GM19463 (cell line): ENCODE results near the gene TNFRSF11A.

Experiments
- ATAC-seq: cut with Tn5 transposase; IDR thresholded peaks from one replicate; pipeline ENCODE4 v1.9.1; 2021; ENCODE audit warnings: mild to moderate bottlenecking, moderate library complexity; ENCODE audit not compliant: unreplicated experiment

TNFRSF11A gene

DNA sequence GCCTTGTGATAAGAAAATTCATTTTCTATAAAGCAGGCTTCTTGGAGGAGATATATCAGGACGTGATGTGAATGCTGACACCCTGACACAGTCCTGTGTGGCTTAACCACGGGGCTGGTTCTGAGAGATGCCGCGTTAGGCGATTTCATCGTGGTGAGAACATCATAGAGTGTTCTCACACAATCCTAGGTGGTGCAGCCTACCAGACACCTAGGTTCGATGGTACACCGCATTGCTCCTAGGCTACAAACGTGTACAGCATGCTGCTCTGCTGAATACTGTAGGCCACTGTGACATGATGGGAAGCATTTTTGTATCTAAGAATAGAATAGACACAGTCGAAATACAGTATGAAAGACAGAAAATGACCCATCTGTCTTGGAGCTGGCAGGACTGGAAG is 82.5 kb downstream of the TNFRSF11A start:
- no peak for ATAC-seq

DNA sequence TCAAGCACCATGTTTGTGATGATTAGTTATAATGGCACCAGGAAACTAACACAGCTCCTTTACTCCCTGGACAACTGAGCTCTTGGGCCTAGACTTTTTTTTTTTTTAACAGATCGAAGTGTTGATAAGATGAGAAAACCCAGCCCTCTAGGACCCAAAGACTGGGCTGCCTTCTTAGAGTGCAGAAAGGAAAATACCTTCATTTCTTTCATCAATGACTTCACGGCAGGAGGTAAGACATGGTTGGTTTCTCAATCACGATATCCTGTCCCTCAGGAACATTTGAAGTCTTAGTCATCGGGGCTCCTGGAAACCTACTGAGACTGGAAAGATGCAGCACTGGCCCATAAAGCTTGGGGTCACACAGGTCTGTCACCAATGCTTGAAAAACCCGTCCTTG is 84.7 kb downstream of the TNFRSF11A start:
- ATAC-seq = no peak

DNA sequence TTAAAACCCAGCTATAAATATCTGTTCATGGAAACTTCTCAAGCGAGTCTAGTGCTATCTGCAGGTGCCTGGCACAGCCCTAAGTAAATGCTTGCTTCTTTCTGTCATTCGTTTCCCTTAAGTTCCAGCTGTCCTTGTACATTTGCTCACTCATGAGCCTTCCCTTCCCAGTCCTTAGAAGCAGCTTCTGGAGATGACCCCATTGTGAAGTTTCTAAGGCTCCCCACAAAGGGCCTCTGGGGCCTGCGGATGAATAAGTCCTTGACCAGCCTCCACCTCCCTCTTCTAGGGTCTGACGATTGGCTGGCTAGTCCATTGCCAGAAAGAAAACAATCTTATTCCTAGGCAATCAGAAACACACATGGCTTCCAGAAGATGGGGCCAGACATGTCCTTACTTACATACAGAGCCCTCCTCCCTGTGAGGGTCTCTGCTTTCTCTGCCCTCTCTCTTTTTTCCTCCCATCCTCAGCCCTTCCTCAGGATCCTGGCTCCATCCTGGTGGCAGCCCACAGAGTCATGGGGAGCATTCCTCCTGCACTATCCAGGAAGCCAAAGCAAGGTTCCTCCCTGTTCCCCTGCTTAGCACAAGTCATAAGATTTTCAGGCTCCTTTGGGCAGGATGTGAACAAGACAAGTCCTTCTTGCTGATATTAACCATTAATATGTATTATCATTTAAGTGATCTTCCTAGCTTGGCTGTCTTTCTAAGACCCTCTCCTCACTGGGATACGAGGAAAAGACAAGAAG is 87.3 kb downstream of the TNFRSF11A start:
- no peak for ATAC-seq

DNA sequence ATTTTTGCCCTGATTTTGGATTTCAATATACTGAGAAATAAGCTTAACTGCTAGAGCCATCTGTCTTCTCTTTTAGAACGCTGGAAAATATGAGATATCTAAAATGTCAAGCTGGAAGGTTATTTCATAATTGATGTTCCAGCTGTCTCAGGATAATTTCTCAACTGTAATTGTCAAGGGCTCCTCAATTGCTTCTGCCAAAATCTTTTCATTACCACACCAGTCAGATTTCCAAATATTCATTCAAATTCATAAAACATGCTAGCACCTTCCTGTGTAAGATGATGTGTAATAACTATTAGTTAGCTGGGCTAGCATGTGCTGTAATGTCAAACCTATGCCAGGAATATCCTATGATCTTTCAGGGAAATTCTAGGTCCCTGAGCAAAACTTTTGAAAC is 88.1 kb downstream of the TNFRSF11A start:
- no peak for ATAC-seq

DNA sequence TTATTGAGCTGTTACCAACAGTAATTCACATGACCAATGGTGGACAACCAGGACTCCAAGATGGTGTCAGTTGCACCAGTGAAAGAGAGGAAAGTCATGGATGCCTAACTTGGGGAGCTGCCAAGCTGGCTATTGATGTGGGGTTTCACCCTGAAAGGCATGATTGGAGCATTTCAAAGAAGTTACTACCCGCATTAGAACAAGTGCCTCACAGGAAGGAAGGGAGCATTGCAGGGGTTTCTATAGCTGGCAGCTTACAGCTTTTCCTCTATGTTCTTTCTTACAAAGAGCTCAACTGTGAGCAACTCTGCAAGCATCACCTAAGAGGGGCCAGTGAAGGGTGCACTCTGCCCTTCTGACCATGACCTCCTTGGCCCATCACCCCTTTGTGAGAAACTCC is 93.1 kb downstream of the TNFRSF11A start:
- ATAC-seq = no peak

DNA sequence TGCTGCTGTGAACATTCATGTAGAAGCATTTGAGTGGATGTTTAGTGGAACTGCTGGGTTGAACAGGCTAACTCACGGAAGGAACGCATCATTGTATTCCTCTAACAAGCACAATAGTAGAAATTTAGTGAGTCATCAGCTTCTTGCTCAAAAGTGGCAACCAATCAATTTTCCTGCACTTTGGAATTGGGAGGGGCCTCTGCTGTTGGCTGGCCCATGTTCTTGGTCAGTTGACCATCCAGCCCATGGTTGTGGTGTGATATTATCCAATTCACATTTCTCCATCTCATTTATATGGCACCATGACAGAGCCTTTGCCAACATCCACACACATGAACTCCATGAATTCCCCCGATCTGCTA is 95.0 kb downstream of the TNFRSF11A start:
- peak; percentile 18 for ATAC-seq

DNA sequence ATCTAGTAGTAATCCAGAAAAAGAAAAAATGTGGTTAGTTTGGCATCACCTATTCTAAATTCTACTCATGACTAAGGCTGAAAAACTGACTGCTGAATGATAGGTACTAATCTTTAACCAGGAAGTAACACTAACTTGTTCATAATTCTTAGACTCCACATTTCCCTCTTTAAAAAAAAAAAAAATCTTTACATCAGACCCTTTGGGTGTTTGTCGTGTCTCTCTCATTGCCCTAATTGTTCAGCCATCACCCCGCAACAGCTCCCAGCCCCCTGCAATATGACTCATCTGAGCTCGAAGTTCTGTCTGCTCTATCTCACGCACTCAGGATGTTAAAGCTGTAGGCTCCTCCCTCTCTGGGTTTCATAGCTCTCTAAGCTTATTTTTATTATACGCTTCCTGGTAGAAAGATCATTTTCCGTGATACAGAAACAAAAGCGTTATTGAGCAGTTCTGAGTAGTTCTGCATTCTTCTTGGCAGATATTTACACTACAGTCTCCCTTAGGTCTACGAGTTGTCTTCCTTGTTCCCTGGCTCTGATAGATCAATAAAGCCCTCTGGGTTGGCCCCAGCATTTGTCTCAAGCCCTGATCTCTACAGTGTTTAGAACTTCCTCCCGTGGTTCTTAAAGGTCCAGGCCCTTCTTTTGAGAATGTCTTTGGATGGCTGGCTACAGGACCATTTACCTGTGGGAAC is 95.6 kb downstream of the TNFRSF11A start:
- peak; percentile 90 for ATAC-seq

DNA sequence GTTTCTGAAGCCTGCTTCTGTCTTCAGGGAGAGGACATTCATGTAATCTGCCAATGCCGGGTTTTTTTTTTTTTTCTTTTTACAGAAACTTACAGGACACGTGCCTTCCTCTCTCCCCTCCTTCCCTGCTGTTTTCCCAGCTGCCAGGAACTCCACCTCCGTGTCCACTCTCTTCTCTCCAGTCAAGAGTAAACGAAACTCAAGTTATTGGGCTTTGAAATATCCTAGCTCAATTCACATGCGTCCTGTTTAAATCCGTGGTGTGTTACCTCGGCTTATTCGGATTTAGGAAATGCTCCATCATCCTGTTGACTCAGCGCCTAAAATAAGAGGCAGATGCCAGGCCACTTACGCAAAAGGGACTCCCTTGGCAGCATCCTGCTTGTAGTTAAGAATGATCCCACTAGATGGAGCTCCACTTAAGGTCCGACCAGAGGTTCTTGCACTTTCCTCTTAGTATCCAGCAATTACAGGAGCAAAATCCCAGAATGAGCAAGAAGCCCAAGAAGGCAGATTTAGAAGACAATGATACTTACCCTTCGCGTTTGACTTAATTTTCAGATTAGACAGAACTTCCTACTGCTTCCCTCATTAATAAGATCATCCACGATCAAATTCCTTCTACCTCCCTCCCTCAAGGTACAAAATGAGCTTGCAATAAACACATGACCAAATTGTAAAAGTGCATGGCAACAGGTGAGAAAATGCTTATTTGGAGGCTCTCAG is 100.5 kb downstream of the TNFRSF11A start:
- peak; percentile 43 for ATAC-seq

DNA sequence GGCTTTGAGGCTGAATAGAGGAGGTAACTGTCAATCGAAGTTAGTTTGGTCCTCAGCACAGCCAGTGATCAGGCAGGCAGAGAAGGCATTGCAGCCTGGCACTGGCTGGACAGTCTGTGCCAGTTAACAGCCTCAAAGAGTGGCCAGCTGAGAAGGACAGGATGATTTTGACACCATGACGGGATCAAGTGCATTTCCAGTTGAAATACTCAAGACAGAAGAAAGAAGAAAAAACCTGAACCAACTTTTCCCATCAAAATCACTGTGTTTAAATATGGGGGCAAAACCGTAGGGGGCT is 101.0 kb downstream of the TNFRSF11A start:
- ATAC-seq = no peak

DNA sequence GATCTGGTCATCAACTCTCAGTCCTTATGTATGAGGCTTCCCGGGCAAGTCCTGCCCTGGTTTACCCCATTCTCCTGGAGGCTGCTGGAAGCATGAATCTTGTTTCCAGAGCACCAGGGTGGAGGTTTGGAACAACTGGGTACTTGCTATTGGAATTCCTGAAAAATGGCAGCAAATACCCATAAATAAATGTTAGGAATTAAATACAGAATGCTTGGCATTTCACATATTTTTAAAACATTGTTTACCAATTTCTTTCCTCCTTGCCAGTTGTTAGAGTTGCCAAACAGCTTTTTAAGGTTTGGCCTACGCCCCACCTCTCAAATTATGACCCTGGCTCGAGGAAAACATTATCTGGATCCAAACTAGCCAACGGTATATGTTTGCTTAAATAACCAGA is 107.1 kb downstream of the TNFRSF11A start:
- no peak for ATAC-seq

DNA sequence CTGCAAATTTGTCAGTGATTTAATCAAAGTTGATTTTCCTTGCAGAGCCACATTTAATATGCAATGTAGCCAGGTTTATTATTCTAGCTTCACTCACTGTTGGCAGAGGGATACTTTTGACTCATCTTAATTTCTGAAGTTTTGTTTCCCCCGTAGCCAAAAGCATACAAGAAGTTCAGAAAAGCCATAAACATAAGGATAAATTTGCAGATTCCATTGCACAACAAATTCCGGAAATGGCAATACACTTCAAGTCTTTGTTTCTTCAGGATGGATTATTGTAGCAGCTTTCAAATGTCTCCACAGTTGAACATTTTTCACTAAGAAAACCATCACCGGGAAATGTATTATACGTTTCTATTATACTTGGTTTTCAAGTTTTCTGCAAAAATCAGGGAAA is 109.7 kb downstream of the TNFRSF11A start:
- ATAC-seq = no peak

DNA sequence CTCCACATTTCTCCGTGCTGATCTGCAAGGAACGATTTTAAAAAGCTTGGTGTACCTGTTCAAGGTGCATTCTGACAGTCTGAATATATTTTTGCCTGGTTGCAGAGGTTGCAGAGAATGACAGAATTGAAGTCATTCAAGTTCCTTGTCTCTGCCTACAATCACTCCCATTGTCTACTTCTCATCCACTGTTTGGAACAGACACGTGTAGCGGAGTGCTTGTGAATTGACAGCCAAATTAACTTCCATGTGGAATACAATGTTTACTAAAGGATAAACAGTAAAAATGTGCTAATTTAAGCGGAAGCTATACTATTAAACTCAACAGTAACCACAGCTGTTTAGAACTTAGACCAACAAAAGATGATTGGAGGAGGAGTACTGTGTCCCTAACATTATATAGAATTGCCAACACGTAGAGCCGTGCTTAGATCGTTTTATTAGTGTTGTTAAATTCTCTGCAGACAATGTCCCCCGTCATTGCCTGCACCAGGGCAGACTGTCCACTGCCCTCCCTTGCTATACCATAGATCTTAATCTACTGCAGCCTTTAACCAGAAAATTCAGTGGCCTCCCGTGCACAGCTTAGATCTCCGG is 110.4 kb downstream of the TNFRSF11A start:
- ATAC-seq = no peak

DNA sequence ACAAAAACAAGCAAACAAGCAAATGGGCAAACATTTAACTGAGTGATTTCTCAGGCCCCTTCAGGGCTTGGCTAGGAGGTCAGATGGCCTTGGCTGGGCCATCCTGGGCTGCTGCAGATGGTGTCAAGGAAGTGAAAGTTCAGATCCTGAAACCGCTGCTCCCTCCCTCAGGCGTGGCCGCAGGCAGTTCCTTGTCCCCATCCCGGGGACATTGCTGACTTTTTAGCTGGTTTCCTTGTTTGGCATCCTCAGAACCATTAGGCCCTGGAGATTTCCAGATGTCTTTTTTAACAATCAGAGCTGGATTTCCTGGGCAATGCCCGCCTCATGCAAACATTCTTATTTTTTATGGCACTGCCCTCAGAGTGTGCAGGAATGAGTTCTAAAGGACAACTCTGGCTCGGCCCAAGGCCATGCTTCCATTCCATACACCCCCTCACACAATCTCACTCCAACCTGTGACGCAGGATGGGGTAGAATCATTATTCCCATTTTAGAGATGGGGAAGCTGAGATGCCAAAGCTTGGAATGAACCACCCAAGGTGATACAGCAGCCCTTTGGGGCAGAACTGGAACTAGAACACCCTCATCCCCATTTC is 111.6 kb downstream of the TNFRSF11A start:
- ATAC-seq = no peak

DNA sequence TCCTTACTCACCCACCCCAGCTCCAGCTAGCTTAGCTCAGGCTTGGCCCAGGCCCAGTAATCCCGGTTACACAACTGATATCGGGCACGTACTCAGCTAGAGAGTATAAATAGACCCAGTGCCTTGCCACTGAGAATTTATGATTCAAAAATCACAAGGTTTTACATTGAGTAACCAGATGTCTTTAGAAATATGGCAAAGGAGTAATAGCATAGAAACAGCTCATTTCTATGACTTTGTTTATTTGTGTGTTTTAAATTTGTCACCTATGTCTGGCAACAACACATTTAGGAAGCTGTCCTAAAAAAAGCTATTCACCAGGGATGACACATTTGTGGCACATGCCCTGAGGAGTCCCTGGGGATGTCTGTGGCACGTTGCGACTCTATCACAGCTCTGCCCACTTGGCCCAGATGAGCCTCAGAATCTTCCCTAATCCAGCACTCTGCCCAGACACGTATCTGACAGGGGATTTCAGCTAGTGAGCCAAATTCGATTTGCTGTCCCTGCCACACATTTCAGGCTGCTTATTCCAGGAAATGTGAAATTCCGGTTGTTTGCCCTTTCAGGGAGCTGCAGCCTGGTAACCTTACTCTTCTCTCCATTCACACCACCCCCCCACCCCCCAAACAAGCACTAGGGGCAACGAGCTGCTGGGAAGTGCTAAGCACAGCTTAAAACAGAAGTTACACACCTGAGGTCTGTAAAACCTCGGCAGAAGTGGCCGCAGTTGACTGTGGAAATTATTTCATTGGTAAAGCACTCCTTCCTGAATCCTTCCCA is 112.3 kb downstream of the TNFRSF11A start:
- ATAC-seq = peak; percentile 87

DNA sequence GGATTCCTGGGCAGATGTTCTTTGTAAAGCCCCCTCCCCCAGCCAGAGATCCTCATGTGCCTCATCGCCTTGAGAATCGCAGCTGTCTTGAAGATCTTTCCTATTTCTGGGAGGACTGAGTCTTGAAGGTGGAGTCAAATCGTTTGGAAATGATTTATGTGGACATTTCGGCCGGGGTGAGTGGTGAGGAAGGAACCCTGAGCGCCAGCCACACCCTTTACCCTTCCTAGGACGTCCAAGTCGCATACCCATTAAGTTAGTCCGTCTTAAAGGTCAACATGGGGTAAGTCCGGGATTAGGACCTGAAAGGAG is 112.9 kb downstream of the TNFRSF11A start:
- no peak for ATAC-seq

DNA sequence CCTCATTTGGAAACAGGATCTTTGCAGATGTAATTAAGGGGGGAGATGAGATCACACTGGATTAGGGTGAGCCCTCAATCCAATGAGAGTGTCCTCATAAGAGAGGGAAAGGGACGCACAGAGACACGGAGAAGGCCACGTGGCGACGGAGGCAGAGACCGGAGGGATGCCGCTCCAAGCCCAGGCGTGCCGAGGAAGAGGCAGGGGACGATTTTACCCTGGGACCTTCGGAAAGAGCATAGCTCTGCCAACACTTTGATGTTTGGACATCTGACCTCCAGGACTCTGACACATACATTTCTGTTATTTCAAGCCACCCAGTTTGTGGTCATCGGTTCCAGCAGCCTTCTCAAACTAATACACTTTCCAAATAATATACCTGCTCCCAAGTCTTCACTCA is 113.3 kb downstream of the TNFRSF11A start:
- no peak for ATAC-seq

DNA sequence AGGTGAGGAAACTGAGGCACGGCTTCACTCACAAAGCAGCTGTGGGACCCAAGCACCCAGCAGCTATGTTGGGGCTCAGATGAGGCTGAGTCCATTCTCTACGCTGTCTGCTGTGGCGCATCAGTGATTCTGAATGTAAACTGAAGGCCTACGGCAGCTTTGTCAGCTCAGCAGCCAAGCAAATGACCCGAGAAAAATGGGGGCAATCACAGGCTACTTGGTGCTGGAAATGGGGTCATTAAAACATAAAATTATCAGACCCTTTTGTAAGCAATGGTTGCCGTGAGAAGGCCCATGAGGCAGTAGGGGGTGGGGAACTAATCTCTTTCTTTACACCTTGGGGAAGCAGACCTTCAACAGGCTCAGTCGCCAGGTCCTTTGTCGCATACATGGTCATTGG is 113.8 kb downstream of the TNFRSF11A start:
- ATAC-seq = no peak
